Measurements from ENCODE around the gene VGF.
"Not testable (repeated sequence)": the region's sequence is repeated elsewhere in the genome, so short reads cannot be mapped to it uniquely, and the experiment has no call there.

Gene VGF

DNA sequence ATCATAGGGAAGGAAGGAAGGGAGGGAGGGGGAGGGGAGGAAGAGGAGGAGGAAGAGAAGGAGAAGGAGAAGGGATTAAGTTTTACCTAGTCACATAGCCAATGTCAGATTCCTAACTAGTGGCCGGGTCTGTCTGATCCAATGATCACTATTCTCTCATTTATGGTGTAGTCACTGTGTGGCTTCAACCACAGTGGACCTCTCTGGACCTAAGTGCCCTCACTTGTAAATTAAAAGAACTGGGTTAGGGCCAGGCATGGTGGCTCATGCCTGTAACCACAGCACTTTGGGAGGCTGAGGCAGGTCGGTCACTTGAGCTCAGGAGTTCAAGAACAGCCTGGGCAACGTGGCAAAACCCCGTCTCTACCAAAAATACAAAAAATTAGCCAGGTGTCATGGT is 45.1 kb downstream of the VGF start:
- no peak overlapping the region for H3K4me3 ChIP-seq (replicated peaks; ENCODE audit: low read depth, low read length)
- no peak for DNase-seq (ENCODE audit: low read depth)
- TF ChIP-seq, protein P1, sequence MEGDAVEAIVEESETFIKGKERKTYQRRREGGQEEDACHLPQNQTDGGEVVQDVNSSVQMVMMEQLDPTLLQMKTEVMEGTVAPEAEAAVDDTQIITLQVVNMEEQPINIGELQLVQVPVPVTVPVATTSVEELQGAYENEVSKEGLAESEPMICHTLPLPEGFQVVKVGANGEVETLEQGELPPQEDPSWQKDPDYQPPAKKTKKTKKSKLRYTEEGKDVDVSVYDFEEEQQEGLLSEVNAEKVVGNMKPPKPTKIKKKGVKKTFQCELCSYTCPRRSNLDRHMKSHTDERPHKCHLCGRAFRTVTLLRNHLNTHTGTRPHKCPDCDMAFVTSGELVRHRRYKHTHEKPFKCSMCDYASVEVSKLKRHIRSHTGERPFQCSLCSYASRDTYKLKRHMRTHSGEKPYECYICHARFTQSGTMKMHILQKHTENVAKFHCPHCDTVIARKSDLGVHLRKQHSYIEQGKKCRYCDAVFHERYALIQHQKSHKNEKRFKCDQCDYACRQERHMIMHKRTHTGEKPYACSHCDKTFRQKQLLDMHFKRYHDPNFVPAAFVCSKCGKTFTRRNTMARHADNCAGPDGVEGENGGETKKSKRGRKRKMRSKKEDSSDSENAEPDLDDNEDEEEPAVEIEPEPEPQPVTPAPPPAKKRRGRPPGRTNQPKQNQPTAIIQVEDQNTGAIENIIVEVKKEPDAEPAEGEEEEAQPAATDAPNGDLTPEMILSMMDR (IDR thresholded peaks at IDR 0.05; ENCODE audit: low read length, missing control alignments), result no peak

DNA sequence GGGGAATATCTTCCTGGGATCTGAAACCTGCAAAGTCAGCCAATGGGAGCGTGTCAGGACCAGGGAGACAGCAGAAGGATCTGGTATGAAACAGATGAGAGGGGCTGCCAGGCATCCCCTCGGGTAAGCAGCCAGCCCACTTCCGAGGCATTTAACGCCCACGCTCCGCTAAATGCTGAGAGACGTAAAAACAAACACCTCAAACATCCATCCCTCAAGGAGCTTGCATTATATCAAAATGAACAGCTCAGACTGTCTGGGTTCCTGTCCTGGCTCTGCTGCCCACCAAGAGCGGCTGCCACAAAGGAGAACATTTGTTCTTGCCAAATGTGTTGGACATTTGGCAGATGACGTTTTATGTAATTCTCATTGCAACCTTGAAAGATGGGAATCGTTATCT is 45.5 kb downstream of the VGF start:
- DNase-seq (ENCODE audit: low read depth), result peak; percentile 61
- TF ChIP-seq, protein P1 (IDR thresholded peaks at IDR 0.05; ENCODE audit: low read length, missing control alignments), result no peak
- no peak overlapping the region for H3K4me3 ChIP-seq (replicated peaks; ENCODE audit: low read depth, low read length)

GRCh38 chr7:101118856-101119255 is 46.5 kb downstream of the VGF start:
- no peak overlapping the region for H3K4me3 ChIP-seq (replicated peaks; ENCODE audit: low read depth, low read length)
- DNase-seq (ENCODE audit: low read depth), result no peak
- TF ChIP-seq, protein P1 (IDR thresholded peaks at IDR 0.05; ENCODE audit: low read length, missing control alignments), result no peak

GRCh38 chr7:101116898-101117297 is 48.5 kb downstream of the VGF start:
- DNase-seq (ENCODE audit: low read depth), result peak; percentile 87
- TF ChIP-seq, protein P1 (IDR thresholded peaks at IDR 0.05; ENCODE audit: low read length, missing control alignments), result no peak
- H3K4me3 ChIP-seq (replicated peaks; ENCODE audit: low read depth, low read length), result no peak overlapping the region

GRCh38 chr7:101115215-101115614 is 50.2 kb downstream of the VGF start:
- H3K4me3 ChIP-seq (replicated peaks; ENCODE audit: low read depth, low read length), result no peak overlapping the region
- DNase-seq (ENCODE audit: low read depth), result no peak
- TF ChIP-seq, protein P1 (IDR thresholded peaks at IDR 0.05; ENCODE audit: low read length, missing control alignments), result no peak

DNA sequence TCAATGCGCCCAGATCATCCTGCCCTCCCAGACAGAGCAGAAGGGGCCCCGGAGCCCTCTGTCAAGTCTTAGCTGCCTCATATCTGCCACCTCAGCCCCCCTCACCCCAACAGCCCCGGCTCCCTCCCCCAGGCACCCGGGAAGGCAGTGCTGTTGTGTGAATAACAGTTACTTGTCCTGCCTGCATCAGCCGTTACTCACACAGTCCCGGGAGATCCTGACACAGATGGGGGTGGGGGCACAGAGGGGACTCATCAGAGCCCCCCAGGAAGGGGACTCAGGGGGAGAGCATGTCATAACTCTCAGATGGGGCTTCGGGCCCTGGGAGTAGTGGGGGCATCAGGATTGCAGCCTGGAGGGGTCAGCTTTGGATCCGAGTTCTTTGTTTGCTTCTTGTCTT is 50.9 kb downstream of the VGF start:
- DNase-seq (ENCODE audit: low read depth), result no peak
- no peak overlapping the region for H3K4me3 ChIP-seq (replicated peaks; ENCODE audit: low read depth, low read length)
- TF ChIP-seq, protein P1 (IDR thresholded peaks at IDR 0.05; ENCODE audit: low read length, missing control alignments), result no peak

DNA sequence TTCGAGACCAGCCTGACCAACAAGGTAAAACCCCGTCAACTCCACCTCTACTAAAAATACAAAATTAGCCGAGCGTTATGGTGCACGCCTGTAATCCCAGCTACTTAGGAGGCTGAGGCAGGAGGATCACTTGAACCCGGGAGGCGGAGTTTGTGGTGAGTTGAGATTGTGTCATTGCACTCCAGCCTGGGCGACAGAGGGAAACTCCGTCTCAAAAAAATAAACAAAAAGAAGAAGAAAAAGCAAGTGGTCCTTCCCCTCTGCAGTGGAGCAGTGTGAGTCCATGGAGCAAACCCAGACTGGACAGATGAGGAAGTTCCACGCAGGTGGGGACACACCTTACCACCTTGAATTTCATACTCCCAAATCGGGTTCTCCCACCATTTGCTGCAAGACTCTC is 51.5 kb downstream of the VGF start:
- H3K4me3 ChIP-seq (replicated peaks; ENCODE audit: low read depth, low read length), result no peak overlapping the region
- TF ChIP-seq, protein P1 (IDR thresholded peaks at IDR 0.05; ENCODE audit: low read length, missing control alignments), result no peak
- no peak for DNase-seq (ENCODE audit: low read depth)

DNA sequence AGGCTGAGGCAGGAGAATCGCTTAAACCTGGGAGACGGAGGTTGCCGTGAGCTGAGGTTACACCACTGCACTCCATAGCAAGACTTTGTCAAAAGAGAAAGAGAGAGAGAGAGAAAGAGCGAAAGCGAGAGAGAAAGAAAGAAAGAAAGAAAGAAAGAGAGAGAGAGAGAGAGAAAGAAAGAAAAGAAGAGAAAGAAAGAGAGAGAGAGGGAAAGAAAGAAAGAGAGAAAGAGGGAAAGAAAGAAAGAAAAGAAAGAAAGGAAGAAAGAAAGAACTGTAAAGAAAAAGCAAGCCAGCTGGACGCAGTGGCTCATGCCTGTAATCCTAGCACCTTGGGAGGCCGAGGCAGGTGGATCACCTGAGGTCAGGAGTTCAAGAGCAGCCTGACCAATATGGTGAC is 52.2 kb downstream of the VGF start:
- H3K4me3 ChIP-seq (replicated peaks; ENCODE audit: low read depth, low read length); DNase-seq (ENCODE audit: low read depth): not testable (repeated sequence)

Data from fibroblast of pulmonary artery (primary cell).